ENCODE results near the gene DPY19L1.
"Not testable (repeated sequence)": the region's sequence is repeated elsewhere in the genome, so short reads cannot be mapped to it uniquely, and the experiment has no call there.

The DPY19L1 gene

DNA sequence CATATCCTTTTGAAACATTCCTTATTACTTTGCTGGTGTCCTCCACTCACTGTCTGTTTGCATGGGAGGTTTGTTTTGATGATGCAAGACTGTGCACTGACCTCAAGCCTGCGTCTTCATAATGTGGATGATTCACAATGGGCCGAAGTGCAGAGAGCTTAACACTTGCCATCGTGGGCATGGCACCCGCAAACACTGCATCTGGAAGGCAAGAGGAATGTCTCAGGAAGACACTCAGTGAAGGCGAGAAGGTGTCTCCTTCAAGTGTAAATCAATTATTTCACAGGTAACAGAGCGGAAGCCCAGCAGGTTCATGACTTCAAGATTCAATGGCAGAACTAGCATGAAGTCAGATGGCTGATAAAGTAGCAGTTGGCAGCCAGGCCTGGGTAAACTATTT is 98.1 kb downstream of the DPY19L1 start:
- TF ChIP-seq, protein P1, sequence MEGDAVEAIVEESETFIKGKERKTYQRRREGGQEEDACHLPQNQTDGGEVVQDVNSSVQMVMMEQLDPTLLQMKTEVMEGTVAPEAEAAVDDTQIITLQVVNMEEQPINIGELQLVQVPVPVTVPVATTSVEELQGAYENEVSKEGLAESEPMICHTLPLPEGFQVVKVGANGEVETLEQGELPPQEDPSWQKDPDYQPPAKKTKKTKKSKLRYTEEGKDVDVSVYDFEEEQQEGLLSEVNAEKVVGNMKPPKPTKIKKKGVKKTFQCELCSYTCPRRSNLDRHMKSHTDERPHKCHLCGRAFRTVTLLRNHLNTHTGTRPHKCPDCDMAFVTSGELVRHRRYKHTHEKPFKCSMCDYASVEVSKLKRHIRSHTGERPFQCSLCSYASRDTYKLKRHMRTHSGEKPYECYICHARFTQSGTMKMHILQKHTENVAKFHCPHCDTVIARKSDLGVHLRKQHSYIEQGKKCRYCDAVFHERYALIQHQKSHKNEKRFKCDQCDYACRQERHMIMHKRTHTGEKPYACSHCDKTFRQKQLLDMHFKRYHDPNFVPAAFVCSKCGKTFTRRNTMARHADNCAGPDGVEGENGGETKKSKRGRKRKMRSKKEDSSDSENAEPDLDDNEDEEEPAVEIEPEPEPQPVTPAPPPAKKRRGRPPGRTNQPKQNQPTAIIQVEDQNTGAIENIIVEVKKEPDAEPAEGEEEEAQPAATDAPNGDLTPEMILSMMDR (IDR thresholded peaks at IDR 0.05; ENCODE audit: extremely low read depth, missing control alignments) = no peak
- DNase-seq (ENCODE audit: low spot score) = no peak

DNA sequence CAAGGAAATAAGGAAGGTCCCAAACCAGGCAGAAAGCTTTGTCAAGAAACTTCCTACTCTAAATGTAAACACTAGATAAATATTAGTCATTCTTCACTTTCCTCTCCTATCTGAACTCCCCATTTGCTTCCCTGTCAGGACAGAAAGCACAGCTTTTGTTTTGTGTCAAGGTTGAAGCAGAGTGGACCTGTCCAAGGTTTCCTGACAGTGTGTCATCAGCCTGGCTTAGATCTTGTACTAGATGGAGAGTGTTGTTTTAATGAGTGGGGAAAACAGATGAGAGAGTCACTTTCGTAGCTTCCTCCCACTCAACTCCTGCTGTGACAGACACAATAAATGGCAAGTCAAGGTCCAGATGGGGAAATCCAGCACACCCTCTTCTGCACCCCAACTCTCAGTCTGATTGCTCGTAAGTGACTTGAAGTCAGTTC is 101.5 kb downstream of the DPY19L1 start:
- DNase-seq (ENCODE audit: low spot score) = not testable (repeated sequence)

DNA sequence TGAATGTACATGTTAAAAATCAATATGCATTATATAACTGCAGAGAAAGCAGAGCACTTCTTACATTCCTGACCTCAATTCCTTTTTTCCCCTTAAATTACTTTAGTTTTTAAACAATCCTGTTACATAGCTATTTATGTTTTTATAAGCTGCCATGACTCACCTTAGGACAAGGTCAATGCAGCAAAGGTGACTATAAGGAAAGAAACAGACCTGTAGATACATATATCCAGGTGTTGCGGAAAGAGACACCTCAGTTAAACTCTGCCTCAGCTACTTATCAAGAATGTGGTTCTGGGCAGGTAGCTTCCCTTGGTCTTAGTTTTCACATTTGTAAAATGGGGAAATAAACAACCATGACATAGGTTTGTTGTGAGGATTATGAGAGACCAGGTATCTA is 105.5 kb downstream of the DPY19L1 start:
- no peak for DNase-seq (ENCODE audit: low spot score)
- TF ChIP-seq, protein P1 (IDR thresholded peaks at IDR 0.05; ENCODE audit: extremely low read depth, missing control alignments) = no peak

DNA sequence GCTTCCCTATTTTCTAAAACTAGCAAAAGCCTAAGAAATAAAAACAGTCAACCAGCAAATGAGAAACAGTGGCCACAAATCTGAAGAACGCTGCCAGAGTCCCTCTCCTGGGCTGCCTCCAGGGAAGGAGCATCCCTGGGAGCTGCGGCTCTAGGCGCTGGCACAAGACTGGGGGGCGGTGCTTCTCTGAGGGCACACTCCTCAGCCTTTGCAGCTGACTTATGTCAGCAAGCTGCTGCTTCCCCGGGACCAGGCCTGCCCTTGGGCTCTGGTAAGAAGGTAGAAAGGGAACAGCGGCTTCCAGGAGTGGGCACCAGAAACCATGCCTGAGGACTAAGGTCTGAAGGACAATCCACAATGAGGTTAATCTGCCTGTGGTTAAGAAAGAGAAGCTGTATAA is 107.5 kb downstream of the DPY19L1 start:
- DNase-seq (ENCODE audit: low spot score) = not testable (repeated sequence)

DNA sequence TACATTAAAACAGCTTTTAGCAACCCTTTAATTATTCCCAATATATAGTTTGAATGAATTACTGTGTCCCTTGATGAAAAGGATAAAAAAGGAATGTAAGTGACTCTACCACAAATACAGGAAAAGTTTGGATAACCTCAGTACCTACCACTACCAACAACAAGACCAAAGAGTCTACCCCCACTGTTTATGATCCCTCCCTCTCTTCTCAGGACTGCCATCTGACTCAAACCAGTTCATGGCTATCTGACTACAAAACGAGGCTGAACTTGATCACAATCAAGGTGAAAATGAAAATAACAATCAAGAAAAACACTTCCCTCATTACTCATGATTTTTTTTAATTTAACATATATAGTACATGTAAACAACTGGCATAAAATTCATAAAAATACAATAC is 108.7 kb downstream of the DPY19L1 start:
- TF ChIP-seq, protein P1 (IDR thresholded peaks at IDR 0.05; ENCODE audit: extremely low read depth, missing control alignments) = no peak
- no peak for DNase-seq (ENCODE audit: low spot score)

DNA sequence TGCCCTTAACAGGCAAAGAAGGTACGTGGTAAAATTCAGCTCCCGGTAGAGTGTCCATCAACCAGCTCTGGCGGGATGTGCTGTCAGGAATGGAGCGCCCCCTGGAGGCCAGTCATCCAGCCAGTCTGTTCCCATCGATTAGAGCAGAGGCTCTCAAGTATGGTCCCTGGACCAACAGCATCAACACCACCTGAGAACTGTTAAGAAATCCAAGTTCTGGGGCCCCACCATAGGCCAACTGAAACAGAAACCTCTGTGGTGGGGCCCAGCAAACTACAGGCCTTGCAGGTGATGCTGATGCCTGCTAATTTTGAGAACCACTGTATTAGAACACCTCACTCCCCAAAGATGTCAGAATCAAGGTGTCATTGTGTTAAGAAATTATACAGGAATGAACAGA is 109.2 kb downstream of the DPY19L1 start:
- TF ChIP-seq, protein P1 (IDR thresholded peaks at IDR 0.05; ENCODE audit: extremely low read depth, missing control alignments) = peak; percentile 34
- no peak for DNase-seq (ENCODE audit: low spot score)

DNA sequence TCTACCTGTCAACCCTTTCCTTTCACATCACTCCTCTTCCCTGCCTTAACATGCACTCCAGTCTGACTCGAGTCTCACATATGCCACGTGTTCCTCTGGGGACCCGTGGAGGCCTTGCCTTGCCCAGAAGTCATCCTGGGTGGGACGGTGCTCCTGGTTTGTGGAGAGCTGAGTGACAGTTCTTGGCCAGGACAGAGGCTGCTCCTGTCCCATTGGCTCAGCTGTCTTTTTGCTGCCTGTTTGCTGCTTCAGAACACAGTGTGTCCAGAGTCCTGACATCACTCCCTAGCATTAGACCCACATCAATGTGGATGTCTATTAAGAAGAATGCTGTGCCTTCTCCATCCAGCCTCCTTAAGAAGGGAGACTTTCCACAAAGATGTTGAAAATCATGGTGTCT is 116.8 kb downstream of the DPY19L1 start:
- DNase-seq (ENCODE audit: low spot score) = not testable (repeated sequence)

DNA sequence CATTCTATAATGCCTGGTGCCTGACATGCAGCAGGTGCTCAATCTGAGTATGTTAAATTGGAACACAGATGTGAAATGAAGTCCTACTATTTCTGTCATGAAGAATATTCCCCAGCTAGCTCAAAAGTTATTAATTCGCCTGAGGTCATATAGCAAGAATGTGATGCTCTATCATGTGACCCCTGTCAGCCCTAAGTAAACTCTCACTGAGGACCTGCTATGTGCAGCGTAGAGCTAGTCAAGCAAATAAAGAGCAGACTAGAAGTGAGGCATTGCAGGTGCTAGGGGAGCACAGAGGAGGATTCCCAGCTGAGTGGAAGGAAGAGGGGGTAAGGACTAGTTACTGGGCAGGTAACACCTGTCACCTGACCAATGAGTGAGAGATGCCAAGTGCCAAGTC is 118.2 kb downstream of the DPY19L1 start:
- DNase-seq (ENCODE audit: low spot score) = not testable (repeated sequence)

DNA sequence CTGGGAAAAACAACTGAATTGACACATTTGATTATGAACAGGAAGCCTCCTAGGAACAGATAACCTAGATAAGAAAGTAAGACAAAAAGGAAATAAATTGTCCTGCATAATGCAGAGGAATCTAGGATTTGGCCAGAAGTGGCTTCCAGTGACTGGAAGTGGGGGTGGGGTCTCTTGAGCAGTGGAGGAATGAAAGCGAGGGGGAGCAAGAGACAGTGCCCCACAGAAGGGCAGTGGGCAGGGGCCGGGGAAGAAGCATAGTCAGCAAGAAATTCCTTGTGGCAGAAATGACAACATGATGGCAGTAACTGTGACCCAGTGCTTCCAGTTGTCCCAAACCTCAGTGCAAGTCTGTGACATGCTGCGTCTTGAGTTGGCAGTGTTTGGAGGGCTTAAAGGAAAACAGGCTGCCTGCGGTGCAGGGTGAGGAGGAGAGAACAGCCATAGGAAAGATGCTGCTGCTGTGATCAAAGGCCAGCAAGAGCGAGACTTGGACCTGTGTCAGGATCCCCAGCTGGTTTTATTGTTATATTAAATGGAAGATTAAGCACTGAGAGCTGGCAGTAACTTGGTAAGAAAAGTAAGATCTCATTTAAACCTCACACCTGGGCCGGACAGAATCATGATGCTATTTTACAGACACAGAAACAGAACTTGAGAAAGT is 119.0 kb downstream of the DPY19L1 start:
- DNase-seq (ENCODE audit: low spot score) = not testable (repeated sequence)

DNA sequence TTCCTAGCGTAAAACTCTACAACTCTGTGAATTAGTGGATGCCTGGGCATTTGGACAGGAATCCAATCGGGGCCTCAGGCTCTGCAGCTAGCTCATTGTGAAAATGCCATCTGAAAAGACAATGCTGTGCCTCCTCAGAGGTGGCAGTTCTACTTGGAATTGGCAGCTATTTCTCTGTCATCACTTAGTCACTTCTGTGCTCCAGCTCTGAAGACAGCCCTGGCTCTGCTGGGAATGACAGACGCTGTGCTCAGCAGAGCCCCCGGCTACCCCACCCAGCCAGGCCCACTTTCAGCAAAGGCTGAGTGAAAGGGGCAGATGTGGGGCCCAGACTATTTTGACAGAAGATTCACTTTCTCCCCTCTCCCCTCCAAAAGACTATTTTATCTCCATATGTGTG is 119.8 kb downstream of the DPY19L1 start:
- DNase-seq (ENCODE audit: low spot score) = not testable (repeated sequence)

DNA sequence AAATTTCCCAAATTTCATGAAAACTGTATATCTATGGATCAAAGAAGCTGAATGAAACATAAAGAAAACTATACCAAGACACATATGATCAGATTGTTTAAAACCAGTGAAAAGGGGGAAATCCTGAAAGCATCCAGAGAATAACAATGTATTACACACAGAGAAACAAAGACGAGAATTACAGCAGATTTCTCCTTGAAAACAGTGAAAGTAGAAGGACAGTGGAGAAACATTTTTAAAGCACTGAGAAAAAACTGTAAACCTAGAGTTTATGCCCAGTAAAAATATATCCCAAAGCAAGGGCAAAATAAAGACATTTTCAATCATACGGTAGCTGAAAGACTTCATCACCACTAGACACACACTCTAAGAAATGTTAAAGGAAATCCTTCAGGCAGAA is 121.0 kb downstream of the DPY19L1 start:
- TF ChIP-seq, protein P1 (IDR thresholded peaks at IDR 0.05; ENCODE audit: extremely low read depth, missing control alignments) = no peak
- DNase-seq (ENCODE audit: low spot score) = no peak

All from GM20000 (cell line).